NCI-H748 (cell line): ENCODE data around the gene DHDDS.
"Not testable (repeated sequence)": the region's sequence is repeated elsewhere in the genome, so short reads cannot be mapped to it uniquely, and the experiment has no call there.

Experiments used
- DNase-seq: peaks from one replicate; lab custom pipeline; 2025; ENCODE audit not compliant: unreplicated experiment; lab: John Stamatoyannopoulos, UW

The DHDDS gene, protein sequence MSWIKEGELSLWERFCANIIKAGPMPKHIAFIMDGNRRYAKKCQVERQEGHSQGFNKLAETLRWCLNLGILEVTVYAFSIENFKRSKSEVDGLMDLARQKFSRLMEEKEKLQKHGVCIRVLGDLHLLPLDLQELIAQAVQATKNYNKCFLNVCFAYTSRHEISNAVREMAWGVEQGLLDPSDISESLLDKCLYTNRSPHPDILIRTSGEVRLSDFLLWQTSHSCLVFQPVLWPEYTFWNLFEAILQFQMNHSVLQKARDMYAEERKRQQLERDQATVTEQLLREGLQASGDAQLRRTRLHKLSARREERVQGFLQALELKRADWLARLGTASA

DNA sequence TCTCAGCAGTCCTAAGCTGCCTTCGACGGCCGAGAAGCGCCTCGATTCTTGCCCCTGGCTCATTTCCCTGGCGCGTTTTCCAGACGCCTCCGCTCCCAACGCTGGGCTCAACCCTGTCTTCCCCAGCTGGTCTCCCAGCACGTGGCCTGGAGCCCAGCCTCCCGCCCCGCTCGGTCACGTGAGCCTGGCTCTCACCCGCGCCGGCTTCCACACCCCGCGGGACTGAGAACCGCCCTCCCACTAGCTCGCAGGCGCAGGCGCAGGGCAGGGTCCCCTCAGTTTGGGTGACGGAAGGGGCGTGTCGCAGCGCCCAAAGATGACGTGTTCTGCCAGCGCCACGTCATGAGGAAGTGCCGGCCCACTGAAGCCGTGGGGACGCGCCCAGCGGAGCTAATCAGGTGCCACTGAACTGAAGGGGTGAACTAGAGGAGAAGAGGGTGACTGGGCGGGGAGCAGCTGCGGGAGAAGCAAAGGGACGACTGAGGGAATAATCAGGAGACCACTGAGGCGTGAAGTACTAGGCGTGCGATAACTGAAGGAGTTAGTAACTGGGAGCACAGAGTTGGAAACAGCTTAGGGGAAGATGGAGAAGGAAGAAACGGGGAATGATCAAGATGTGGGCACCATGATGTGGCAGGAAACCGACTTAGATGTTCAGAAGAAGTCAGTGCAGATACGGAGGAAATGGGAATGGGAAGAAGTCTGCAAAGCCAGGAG, at the start of gene DHDDS:
Gene DHDDS (plus strand): TSS at position 343 of the 717 bp plus-strand sequence. CDS start 625 bp downstream, outside the sequence.
- peak; percentile 95 for DNase-seq

DNA sequence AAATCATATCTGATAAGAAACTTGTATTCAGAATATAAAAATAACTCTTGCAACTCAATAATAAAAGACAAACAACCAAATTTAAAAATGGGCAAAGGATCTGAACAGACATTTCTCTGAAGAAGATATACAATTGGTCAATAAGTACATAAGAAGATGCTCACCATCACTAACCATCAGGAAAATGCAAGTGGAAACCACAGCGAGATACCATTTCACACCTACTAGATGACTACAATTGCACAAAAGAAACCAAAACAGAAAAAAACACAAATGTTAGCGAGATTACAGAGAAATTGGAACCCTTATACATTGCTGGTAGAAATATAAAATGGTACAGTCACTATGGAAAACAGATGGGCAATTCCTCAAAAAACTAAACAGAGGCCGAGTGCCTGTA, 48.0 kb upstream of the DHDDS start:
- no peak for DNase-seq

DNA sequence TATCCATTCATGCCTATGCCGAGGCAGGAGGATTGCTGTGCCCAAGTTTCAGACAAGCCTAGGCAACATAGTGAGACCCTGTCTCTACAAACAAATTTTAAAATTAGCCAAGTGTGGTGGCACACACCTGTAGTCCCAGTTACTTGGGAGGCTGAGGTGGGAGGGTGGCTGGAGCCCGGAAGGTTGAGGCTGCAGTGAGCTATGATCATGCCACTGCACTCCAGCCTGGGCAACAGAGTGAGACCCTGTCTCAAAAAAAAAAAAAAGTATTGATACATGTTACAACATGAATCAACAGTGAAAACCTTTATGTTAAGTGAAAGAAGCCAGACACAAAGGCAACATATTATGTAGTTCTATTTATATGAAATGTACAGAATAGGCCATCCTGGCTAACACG, 47.1 kb upstream of the DHDDS start:
- not testable (repeated sequence) for DNase-seq

DNA sequence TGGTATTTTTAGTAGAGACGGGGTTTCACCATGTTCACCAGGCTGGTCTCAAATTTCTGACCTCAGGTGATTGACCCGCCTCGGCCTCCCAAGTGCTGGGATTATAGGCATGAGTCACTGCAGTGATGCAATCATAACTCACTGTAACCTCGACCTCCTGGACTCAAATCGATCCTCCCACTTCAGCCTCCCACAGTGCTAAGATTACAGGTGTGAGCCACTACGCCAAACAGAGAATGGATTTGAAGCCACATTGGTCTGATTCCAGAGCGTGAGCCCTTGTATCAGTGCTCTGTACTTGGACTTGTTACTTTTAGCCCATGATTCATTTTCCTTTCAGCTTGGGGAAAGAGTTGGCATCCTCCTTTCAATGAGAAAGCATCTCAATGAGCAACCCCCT, 44.7 kb upstream of the DHDDS start:
- DNase-seq, result peak; percentile 2

DNA sequence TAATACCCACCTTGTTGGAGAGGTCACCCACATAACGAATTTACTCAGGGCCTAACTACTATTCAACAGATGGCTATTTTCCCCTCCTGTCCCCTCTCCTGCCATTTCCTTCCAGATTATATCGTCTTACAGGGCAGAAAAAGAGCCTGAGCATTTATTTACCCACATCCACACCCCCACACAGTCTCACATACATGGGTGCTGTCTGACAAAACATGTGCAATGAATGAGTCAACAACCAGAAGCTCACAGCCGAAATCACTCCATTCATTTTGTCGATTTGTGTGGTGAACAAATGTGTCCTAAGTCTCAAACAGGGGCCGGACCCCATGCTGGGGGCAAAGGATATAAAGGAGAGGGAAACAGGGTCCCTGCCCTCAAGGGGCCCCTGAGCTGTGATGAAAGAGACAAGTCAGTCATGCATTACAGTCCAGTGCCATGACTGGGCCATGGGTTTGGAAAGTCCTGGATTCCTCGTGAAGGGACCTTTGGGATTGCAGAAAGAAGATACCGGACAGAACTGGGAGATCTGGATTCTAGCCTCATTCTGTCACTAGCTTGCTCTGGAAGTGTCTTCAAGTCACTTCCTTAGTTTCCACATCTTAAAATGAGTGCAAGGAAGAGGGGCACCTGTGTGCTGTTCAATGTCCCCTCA, 43.2 kb upstream of the DHDDS start:
- DNase-seq, result no peak

DNA sequence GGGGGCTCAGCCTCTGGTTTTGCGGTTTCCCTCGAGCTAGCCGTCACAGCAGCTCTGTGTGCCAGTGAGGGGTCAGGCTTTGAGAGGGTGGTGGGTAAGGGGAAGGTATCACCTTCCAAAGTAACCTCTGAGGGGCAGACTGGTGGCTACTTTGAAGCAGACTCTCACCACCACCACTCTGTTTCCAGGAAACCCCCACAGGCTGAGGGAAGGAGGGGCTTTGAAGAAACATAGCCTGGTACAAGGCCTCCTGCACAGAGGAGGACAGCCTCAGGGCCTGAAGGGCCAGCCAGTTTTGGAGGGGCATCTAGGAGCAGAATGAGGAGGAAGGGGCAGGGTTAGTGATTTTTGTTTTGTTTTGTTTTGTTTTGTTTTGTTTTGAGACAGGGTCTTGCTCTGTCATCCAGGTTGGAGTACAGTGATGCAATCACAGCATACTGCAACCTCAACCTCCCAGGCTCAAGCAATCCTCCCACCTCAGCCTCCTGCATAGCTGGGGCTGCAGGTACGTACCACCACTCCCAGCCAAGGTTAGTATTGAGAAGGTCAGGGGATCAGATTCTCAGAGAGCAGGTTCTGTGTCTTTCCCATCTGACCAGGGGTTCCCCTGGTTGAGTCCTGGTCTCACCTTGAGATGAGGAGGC, 42.4 kb upstream of the DHDDS start:
- no peak for DNase-seq

DNA sequence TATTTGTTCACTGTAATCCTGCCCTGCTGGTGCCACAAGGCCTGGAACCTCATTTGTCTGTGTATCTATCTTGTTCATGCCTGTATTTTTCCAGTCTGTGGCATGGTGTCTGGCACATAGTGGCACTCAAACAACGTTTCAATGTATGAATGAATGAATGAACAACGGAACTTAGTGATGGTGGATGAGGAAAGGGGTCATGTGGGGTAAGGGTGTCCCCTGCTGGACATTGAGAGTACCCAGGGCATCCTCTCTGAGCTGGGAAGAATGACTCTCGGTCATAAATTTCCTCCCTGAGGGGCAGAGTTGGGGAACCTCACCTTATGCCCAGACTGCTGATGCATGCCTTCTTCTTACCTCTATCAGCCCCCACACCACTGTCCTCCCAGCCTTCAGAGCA, 40.7 kb upstream of the DHDDS start:
- DNase-seq, result peak; percentile 6

DNA sequence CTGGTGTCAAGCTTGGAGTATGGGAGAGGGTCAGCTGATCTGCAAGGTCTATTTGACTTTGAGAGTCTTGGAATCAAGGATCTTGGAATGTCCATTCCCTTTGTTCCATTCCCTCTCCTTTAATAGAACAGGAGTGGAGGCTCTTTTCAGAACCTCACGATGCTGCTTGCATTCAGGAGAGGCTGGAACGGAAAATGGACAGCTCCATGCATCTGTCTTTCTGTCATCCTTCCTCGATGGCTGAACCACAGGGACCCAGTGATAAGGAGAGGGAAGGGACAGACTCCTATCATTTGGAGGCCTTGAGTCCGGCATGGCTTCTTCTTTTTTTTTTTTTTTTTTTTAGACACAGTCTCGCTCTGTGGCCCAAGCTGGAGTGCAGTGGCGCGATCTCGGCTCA, 36.4 kb upstream of the DHDDS start:
- DNase-seq, result no peak

DNA sequence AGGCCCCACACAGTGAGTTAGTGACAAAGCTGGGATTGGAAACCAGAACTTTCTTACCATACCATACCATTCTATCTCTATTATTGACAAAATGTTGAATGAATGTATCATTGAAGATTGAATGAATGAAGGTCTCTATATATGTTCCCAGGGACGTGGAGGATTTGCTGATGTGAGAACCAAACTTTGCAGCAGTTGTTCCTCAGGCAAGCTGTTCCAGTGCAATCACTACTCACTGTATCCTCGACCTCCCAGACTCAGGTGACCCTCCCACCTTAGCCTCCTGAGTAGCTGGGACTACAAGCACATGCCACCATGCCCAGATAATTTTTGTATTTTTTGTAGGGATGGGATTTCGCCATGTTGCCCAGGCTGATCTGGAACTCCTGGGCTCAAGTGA, 33.1 kb upstream of the DHDDS start:
- no peak for DNase-seq

DNA sequence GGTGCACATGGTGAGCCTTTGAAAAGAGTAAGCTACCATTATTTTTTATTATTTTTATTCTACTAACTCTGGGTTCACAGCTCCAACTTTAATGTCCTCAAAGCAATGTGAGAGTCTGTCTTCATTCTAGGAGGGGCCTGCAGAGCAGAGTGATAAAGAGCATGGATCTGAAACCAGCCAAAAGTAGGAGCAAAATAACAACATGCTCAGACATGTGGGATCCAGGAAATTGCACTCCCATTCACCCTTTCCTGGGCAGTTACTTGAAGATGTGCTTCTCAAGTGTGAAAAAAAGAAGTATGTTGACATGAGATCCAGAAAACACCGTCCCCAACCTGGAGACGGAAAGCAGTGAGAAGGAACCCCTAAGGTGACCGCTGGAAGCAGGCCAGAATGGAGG, 30.2 kb upstream of the DHDDS start:
- DNase-seq, result no peak

DNA sequence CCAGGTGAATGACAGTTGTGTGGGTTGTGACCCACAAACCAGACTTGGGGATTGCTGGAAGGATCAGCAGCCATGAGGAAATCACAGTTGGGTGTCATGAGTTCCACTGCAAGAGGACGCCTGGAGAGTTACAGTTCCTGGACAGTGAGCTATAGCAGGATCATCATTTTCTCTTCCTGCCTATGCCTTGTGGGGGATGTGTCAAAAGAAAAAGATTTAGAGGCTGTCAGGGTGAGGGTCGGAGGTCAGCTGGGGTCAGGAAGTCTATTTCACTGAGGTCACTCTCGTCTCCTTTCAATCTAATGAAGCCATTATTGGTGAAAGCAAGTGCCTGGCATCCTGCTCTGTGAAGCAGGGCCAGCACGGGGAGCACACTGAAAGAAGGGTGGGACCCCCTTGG, 28.5 kb upstream of the DHDDS start:
- no peak for DNase-seq

DNA sequence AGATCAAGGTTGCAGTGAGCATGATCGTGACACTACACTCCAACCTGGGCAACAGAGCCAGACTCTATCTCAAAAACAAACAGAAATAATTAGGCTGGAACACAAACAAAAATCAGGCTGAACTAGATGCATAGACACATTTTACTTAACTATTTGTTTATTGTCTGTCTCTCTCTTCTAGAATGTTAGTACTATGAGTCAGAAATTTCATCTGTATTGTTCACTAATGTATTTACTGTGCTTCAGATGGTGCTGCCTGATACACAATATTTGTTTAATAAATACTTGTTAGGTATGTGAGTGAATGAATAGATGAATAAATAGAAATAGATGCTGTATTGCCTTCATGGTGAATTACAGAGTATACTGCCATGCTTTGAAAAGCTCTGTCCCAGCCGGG, 27.5 kb upstream of the DHDDS start:
- no peak for DNase-seq

DNA sequence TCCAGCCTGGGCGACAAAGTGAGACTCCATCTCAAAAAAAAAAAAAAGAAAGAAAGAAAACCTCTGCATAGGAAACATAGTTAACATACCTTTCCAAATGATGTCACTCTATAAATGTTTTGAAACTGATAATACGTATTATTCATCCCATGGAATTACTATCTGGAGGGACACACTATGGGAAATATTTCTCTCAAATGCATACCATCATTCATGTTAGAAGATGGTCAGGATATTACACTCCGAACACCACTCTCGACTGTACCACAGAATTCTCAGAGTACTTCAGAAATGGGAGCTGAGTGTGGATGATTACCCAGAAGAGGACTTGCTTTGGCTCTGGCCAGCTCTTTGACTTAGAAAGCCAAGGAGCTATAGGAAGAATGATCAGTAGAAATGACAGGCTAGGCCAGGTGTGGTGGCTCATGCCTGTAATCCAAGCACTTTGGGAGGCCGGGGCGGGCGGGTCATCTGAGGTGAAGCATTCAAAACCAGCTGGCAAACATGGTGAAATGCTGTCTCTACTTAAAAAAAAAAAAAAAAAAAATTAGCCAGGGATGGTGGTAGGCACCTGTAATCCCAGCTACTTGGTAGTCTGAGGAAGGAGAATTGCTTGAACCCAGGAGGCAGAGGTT, 26.7 kb upstream of the DHDDS start:
- no peak for DNase-seq

DNA sequence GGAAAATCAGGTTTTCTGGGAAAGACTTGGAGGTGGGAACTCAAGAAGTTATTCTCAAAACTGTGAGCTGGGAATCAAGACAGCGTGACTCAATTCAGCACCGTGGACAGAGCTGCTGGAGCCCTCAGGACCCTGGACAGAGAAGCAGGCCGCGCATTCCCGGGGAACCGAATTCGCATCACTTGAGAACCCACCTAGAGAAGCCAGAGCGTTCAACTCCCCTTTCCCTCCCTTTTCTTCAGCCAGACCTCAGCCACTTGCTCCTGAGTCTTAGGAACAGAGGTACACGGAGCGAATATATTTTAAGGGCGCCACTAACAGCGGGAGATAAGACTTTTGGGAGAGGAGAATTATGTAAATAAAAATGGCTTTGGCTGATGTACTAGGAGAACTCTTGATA, 23.5 kb upstream of the DHDDS start:
- no peak for DNase-seq

DNA sequence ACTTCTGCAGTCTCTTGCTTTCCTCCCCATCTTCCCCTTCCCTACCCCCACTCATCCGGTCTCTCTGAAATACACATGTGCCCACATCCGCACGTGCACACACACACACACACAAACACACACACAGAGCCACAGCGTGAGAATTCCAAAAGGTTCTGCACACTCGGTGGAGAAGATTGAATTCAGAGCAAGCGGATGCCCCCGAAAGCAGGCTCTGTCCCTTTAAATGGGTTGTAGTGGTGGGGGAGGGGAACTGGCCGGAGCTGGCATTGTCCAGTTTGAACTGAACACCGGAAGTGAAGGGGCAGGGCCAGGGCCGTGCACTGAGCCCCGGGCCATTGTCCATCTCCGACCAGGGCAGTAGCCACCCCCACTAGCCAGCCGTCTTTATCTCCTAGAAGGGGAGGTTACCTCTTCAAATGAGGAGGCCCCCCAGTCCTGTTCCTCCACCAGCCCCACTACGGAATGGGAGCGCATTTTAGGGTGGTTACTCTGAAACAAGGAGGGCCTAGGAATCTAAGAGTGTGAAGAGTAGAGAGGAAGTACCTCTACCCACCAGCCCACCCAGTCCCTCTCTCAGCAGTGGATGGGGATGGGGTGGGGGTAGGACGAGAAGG, 22.8 kb upstream of the DHDDS start:
- DNase-seq, result peak; percentile 48

DNA sequence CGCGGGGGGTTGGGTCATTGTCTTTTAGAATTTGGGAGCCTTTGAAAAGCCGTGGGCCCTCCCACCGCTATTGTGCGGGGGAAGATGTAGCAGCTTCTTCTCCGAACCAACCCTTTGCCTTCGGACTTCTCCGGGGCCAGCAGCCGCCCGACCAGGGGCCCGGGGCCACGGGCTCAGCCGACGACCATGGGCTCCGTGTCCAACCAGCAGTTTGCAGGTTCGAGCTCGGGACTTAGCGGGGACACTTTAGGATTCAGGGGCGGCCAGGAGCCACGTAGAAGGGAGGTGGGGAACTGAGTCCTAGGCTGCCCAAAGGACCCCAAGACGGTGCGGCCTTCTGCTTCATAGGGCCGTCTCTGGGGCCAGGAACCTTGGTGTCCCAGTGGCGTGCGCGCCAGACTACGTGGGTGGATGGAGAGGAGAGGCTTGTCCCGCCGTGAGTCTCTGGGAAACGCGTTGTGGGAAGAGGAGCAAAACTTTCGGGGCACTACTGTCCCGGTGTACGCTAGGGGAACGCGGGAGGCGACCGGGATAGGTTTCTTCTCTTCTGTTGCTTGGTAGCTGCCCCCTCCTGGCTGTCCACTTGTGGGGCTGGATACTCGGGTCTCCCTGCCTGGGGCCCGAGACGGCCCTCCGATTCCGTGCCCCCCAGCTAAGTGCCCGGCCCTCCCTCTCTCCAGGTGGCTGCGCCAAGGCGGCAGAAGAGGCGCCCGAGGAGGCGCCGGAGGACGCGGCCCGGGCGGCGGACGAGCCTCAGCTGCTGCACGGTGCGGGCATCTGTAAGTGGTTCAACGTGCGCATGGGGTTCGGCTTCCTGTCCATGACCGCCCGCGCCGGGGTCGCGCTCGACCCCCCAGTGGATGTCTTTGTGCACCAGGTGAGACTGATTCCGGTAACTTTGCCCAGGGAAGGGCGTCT, 21.2 kb upstream of the DHDDS start, which contains the start of gene LIN28A:
Gene LIN28A (plus strand): TSS at position 112 of the 918 bp plus-strand sequence. CDS start 75 bp downstream, at position 187.
- DNase-seq, result no peak

DNA sequence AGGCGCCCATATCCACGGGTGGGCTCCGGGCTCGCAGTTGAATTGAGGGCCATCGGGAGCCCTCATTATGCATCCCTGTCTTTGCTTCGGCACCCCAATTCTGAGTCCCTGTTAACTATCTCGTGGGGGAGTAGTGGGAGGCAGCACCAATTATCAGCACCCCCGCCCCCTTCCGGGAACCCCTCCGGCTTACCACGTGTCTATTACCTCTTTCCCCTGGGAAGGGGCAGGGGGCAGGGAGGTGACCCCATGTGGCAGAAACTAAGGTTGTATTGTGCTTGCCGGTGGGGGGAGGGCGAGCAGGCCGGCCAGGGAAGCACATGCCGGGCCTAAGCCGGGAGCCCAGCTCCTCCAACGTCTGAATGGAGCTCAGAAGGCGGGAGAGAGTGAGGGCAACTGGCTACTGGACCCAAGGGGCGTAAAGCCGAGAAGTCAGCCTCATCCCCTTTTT, 20.5 kb upstream of the DHDDS start:
- DNase-seq, result no peak

DNA sequence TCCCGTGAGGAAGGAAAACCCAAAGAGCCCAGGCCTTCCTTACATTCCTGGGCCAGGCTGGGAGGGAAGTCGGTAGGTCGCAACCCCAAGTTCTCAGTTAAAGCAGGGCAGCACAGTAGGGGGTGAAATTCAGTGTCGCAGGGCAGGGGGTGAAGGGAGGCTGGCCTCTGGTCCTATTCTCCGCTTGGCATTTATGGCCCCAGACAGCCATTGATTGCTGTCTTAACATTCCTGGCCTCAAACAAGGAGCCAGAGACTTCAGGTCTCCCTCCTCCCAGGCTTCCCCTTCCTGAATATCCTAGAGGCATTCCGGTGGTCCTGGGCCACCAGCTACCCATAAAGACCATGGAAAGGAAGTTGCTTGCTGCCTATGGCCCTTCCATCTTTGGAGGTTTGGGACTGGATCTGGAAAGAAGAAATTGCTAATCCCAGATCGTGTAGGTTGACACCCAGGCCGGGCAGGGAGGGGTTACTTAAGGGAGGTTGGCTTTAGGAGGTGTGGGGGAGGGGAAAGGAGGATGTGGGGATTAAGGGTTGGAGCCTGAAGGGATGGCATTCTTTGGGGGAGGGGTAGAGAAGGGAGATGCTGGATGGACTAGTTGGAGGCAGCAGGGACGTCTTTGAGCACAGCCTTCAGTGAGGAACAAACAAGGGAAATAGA, 19.8 kb upstream of the DHDDS start:
- no peak for DNase-seq

DNA sequence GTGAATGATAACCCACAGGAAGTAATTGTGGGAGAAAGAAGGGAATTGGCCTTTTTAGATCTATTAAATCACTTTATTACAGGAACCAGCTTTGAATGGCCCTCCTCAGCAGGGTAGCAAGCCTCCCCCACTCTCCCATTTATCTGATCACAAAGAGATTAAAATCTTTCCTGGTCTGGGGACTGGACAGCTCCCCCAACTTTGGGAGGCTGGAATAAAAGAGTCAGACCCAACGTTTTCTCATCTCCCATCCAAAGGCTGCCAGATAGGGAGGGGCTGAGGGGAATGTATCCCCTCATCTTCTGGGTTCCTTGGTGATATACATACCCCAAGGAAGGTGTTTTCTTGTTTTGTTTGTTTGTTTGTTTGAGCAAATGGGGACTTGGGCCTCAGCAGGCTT, 19.1 kb upstream of the DHDDS start:
- DNase-seq, result no peak
